ENCODE measurements around the gene PARD3. TPM values are rescaled to one million over a fixed set of nuclear protein-coding genes. Genes with fewer than 3 reads are reported as not detected.

The PARD3 gene
- total RNA-seq, 1 donor, result 42.1 TPM

GRCh38 chr10:34346516-34347100 is 468.5 kb downstream of the PARD3 start:
- H3K4me3 ChIP-seq (ENCODE audit: low read depth, low read length), result no peak overlapping the region
- no peak for TF ChIP-seq CTCF (IDR thresholded peaks at IDR 0.05; ENCODE audit: insufficient read depth, low read length)
- no peak for DNase-seq (ENCODE audit: low read depth)

- no peak for TF ChIP-seq CTCF (IDR thresholded peaks at IDR 0.05; ENCODE audit: insufficient read depth, low read length)
- no peak overlapping the region for H3K4me3 ChIP-seq (ENCODE audit: low read depth, low read length)
- DNase-seq (ENCODE audit: low read depth), result no peak
Observed at GRCh38 chr10:34345383-34345782, 469.7 kb downstream of the PARD3 start.

GRCh38 chr10:34343764-34344163 is 471.3 kb downstream of the PARD3 start:
- DNase-seq (ENCODE audit: low read depth), result peak; percentile 51
- no peak overlapping the region for H3K4me3 ChIP-seq (ENCODE audit: low read depth, low read length)
- TF ChIP-seq CTCF (IDR thresholded peaks at IDR 0.05; ENCODE audit: insufficient read depth, low read length), result no peak

GRCh38 chr10:34341473-34341872 is 473.6 kb downstream of the PARD3 start:
- no peak overlapping the region for H3K4me3 ChIP-seq (ENCODE audit: low read depth, low read length)
- TF ChIP-seq CTCF (IDR thresholded peaks at IDR 0.05; ENCODE audit: insufficient read depth, low read length), result no peak
- DNase-seq (ENCODE audit: low read depth), result peak; percentile 69

- TF ChIP-seq CTCF (IDR thresholded peaks at IDR 0.05; ENCODE audit: insufficient read depth, low read length), result no peak
- H3K4me3 ChIP-seq (ENCODE audit: low read depth, low read length), result no peak overlapping the region
- no peak for DNase-seq (ENCODE audit: low read depth)
Observed at GRCh38 chr10:34340934-34341333, 474.2 kb downstream of the PARD3 start.

DNA sequence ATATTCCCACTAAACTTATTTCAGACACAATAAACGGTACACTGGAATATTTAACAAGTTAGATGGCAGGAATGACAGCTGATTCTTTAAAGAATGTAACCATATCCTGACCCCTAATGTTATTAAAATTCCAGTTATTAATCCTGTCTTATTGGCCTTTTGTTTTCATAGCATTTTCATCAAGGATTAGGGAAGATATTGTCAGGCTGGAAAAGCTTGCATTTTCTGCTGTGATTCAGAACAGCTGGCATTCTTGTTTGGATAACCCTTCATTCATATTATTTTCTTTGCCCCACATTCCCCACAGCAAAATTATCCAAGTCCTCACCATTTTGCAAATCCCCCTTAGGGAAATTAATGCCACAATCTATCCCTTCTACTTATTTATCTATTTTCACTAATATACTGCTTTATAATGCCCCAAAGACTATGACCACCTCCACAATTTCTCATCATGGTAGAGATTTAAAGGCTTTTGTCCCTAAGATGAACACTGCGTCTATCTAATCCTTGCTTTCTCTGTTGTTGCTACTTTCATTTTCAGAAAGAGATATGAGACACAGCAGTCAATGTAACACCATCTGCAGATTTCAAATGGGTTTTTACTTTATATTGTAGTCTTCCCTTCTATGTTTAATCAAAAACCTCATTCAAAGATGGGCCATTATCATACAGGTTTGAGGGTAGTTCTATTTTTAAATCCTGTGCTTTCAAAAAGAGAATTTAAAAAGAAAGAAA is 475.1 kb downstream of the PARD3 start:
- no peak for DNase-seq (ENCODE audit: low read depth)
- H3K4me3 ChIP-seq (ENCODE audit: low read depth, low read length), result no peak overlapping the region
- no peak for TF ChIP-seq CTCF (IDR thresholded peaks at IDR 0.05; ENCODE audit: insufficient read depth, low read length)
